Prostate gland (tissue), 2 donors: ENCODE data around the gene REEP3.

Experiments
- POLR2A ChIP-seq: fragments of 450-650 bp; IDR thresholded peaks from one replicate; pipeline ENCODE4 v1.6.1; 2016; ENCODE audit warnings: antibody characterized with exemption, mild to moderate bottlenecking
- POLR2AphosphoS5 ChIP-seq: sonication (generic); formaldehyde crosslinking; IDR thresholded peaks from one replicate; pipeline ENCODE4 v1.6.1; 2017; ENCODE audit warnings: antibody characterized with exemption
- TF ChIP-seq, protein P1 (sequence below), 4 experiments: fragments of 200-600 bp in 2 of 4; fragments of 450-650 bp in 2 of 4; sonication (generic) in 2 of 4; IDR thresholded peaks; 1 replicate in 3 of 4; 2 replicates in 1 of 4; pipeline ENCODE4 v1.5.1; 2016 to 2019; ENCODE audit warnings: antibody characterized with exemption in 4 of 4, mild to moderate bottlenecking in 2 of 4, moderate library complexity in 2 of 4

DNA sequence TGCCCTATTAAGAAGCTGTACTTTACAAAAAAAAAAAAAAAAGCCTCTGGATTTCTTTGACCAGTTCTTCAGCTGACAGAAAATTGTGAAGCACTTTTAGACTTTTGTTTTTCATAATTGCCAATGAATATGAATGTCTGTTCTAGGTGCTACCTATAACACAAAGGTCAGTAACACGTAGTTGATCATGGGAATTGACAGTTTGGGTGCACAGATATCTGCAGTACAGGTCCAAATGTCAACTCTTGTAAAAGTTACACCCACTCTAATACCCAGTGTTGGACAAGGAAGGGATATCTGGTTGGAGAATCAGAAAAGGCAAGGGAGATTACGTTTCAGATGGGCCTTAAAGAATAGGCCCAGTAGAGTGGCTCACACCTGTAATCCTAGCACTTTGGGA lies 1.8 kb downstream of the REEP3 start:
- TF ChIP-seq, protein P1, sequence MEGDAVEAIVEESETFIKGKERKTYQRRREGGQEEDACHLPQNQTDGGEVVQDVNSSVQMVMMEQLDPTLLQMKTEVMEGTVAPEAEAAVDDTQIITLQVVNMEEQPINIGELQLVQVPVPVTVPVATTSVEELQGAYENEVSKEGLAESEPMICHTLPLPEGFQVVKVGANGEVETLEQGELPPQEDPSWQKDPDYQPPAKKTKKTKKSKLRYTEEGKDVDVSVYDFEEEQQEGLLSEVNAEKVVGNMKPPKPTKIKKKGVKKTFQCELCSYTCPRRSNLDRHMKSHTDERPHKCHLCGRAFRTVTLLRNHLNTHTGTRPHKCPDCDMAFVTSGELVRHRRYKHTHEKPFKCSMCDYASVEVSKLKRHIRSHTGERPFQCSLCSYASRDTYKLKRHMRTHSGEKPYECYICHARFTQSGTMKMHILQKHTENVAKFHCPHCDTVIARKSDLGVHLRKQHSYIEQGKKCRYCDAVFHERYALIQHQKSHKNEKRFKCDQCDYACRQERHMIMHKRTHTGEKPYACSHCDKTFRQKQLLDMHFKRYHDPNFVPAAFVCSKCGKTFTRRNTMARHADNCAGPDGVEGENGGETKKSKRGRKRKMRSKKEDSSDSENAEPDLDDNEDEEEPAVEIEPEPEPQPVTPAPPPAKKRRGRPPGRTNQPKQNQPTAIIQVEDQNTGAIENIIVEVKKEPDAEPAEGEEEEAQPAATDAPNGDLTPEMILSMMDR (IDR thresholded peaks at IDR 0.05) = no peak
- no peak for TF ChIP-seq POLR2AphosphoS5
- no peak for TF ChIP-seq POLR2A
